Fibroblast of the aortic adventitia (primary cell): ENCODE results near the gene NOX5. TPM values are rescaled to one million over a fixed set of nuclear protein-coding genes. Genes with fewer than 3 reads are reported as not detected.

Source experiments
- DNase-seq: peaks from one replicate; pipeline ENCODE4 v3.0.0-alpha.2; 2010; ENCODE audit warnings: low read depth
- H3K4me3 ChIP-seq: 2 replicates; pipeline ENCODE4 v1.5.1; 2011; ENCODE audit warnings: low read depth, mild to moderate bottlenecking, control low read depth, low read length, moderate library complexity
- CTCF ChIP-seq: IDR thresholded peaks from 2 replicates; pipeline ENCODE4 v1.5.1; 2011; ENCODE audit warnings: mild to moderate bottlenecking, low read length, control low read depth, inconsistent platforms; ENCODE audit not compliant: insufficient read depth
- total RNA-seq: library from RNA; depleted of rRNA; stranded (reverse); fragments of >200 nt; gene quantifications from 2 replicates; pipeline ENCODE4 v1.2.3, GENCODE V29; 2012; ENCODE audit warnings: low replicate concordance

NOX5 gene
- total RNA-seq, 1 donor: 0.27 TPM

GRCh38 chr15:69036826-69037225, 22.3 kb downstream of the NOX5 start:
- H3K4me3 ChIP-seq: no peak overlapping the region
- no peak for DNase-seq
- TF ChIP-seq CTCF: no peak

- no peak for TF ChIP-seq CTCF
- no peak for DNase-seq
- no peak overlapping the region for H3K4me3 ChIP-seq
Measured at GRCh38 chr15:69037482-69037881, 23.0 kb downstream of the NOX5 start.

- no peak for DNase-seq
- TF ChIP-seq CTCF: no peak
Measured at GRCh38 chr15:69037977-69038376, 23.5 kb downstream of the NOX5 start.

DNA sequence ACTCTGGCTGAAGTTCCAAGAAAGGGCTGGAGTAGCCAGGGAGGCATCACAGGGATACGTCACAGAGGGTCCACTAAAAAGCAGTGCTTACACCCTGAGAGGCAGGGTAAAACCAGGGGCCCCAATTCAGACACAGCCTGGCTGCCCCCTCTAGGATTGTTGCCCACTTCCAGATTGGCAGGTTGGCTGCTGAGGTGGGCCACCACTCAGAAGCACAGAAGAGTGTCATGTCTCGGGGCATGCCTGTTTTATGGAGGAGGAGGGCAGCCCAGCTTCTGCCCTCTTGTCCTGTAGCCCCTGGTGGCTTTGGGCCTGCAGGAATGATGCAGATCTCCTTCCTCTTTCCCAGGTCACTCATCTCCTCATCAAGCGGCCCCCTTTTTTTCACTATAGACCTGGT, 24.0 kb downstream of the NOX5 start:
- H3K4me3 ChIP-seq: no peak overlapping the region
- TF ChIP-seq CTCF: no peak
- no peak for DNase-seq

More at GRCh38 chr15:69037977-69038376, 23.5 kb downstream of the NOX5 start:
- no peak overlapping the region for H3K4me3 ChIP-seq

- no peak for TF ChIP-seq CTCF
- H3K4me3 ChIP-seq: no peak overlapping the region
- DNase-seq: no peak
Measured at GRCh38 chr15:69039516-69040225, 25.2 kb downstream of the NOX5 start.

DNA sequence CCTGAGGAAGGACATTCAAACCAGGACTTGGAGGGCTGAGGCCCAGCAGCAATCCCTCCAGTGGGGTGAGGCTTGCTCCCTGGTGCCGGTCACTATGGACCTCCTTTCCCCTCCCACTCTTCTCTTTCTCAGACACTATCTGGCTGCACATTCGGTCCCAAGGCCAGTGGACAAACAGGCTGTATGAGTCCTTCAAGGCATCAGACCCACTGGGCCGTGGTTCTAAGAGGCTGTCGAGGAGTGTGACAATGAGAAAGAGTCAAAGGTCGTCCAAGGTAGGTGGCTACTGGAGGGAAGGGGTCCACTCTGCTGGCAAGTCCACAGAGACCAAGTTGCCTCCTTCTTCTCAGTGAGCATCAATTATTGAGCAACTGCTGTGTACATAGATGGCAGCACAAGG, 28.0 kb downstream of the NOX5 start:
- no peak for TF ChIP-seq CTCF
- no peak for DNase-seq
- no peak overlapping the region for H3K4me3 ChIP-seq

DNA sequence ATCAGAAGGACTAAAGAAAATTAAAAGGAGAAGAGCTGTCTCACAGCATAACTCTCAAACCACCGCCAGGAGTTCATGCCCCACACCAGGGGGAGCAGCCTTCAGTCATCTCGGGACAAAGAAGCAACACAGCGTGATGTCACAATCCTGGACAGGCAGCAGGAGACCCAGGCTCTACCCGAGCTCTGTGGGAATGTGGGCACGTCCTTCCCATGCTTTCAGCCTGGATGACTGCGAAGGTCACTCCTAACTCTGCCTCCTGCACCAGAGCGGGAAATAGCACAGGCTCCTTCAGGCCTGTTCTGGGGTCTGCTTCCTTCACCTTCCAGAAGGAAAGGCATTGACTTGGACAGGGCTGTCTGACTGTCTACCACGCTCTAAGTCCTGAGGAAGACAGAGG, 31.3 kb downstream of the NOX5 start:
- no peak overlapping the region for H3K4me3 ChIP-seq
- no peak for DNase-seq

More for the DNA sequence above, 31.3 kb downstream of the NOX5 start:
- no peak for TF ChIP-seq CTCF
